Fibroblast of gingiva (primary cell): ENCODE results near the gene CA5A.

Experiments used
- DNase-seq: peaks from one replicate; pipeline ENCODE4 v3.0.0-alpha.2; 2011; ENCODE audit warnings: low read depth

CA5A gene

DNA sequence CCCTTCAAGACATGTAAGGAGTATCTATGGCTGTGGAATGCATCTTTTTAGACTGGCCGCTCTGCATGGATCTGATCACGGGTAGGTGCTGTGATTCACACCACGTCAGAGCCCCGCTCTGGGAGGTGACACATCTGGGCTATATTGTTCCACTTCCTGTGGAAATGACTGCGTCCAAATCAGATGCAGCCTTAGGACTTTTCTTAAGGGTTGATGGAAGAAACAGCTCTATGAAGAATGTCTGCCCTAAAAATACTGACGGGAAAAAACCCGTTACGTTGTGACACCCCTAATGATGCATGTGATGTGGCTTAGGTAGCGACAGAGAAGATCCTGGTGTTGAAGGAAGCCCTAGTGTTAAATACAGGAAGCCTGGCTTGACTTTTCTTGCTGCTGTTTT, 27.1 kb upstream of the CA5A start:
- DNase-seq = peak; percentile 75

GRCh38 chr16:87961623-87962022, 25.3 kb upstream of the CA5A start:
- DNase-seq = no peak

DNA sequence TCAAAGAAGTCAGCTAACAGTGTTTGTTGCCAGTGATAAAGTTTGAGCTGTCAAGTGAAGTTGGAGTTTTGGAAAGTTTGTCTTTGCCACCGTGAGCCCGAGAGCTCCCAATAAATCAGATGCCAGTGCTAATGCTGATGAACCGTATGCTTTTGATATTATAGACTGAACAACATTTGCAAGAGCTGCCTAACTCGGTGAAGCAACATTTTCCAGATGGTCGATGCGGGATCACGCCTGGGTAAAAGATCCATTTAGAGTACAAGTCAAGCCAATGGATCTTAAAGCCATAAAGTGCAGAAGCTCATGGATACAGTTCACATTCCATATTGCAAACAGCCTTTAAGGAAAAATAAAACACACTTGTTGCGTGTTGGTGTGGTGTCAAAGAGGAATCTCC, 24.5 kb upstream of the CA5A start:
- peak; percentile 44 for DNase-seq

DNA sequence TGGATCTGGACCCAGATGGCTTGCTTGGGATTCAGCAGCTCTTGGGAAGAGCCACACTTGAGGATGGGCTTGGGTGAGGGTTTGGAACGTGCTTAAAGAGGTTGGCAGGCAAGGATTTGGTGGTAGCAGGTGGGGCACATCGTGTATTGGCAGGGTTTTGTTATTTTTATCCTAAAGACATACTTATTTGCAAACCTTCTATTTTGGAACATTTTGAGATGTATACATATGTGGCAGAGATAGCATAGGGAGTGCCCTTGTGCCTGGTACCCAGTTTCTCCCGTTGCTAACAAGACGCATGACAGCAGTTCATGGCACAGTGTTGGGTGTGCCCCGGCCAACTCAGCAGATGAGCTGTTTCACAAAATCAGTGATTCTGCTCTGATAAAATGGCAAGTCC, 24.0 kb upstream of the CA5A start:
- DNase-seq = no peak

GRCh38 chr16:87959391-87959990, 23.2 kb upstream of the CA5A start:
- DNase-seq = no peak

DNA sequence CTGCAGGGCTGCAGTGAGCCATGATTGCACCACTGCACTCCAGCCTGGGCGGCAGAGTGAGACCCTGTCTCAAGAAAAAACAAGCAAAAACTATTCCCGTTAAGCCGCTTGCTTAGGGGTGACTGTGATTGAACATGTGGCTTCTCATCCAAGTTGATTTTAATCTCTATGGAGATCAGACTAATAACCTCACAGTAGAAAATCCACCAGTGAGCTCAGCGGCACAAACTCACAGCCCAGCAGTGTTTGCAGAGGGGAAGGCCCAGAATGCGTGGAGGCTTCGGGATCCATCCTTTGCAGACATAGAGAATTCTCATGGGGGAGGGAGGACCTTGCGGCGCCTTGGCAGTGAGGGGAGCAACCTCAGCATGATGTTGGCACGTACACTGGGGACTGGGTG, 22.3 kb upstream of the CA5A start:
- no peak for DNase-seq

DNA sequence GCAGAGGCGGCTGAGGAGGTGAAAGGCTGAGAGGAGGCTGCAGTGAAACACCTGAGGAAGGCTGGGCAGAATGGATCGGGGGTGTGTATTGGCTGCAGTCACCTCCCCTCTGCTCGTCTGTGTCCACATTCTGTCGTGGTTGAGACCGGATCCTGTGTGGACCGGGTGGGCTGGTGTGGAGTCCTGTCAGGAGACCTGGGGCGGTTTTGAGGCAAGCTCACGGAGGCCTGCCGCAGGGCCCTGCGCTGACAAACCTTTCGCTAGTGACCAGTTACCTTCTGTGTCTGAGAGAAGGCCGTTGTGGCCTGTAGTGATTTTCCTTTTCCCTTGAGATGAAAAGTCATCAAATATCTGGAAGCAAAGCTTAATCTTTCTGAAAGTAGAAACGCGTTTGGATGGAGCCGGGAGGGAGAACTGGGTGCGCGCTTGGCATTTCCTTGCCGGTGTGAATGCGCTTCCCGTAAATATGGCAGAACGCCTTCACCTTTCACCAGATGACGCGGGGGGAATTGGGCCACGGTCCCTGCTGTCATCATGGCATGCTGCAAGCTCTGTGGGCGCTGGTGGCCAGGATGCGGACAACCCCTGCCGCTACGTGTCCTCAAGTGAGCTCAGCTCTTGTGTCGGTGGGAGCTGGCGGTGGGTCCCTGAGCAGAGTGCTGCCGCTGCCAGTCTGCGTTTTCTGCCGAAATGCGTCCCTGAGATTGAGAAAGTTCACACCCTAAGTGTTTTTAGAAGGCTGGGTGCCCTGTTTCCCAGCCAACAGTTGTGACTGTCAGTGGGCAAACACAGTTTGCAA, 21.2 kb upstream of the CA5A start:
- DNase-seq = no peak

GRCh38 chr16:87956365-87957231, 20.3 kb upstream of the CA5A start:
- DNase-seq = peak; percentile 47

DNA sequence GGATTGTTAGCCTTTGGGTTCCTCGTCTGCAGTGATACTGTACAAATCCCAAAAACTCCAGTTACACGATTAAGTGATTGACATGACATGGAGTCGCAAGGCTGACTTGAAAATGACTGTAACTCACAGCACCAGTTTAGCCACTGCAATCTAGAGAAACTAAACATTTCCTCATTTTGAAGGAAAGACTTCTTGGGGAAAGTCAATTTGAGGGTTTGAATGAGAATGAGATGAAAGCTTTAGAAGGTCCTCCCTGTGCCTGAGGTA, 19.7 kb upstream of the CA5A start:
- DNase-seq = no peak

DNA sequence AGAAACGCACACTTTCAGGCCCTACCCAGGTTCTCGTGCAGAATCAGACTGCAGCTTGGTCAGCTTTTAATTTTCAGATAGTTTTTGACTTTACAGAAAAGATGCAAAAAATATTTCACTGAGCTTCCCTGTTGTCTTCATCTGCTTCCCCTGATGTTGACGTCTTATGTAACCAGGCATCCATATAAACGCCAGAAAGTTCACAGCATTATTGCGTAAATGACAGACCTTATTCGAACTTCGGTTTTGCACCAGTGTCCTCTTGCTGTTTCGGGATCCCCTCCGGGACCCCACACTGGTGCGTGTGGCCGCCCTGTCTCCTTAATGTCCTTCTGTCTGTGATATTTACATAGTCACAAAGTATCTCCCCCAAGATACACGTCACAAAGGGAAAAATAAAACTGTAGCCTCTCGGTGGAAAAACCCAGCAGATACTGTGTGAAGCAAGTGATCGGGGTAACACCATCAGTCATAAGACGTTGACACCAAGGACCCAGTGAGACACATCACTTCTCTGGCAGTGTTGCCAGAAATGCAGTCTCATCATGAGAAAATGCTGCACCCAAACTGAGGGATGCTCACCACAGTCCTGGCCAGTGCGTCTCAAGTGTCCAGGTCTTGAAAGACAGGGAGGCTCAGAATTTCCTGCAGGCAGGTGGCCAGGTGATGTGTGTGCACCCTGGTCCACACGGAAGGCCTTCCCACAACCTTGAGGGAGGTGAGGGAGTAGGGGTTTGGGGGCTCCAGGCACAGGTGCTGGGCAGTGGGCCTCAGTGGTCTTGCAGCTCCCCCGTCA, 19.2 kb upstream of the CA5A start:
- DNase-seq = no peak

DNA sequence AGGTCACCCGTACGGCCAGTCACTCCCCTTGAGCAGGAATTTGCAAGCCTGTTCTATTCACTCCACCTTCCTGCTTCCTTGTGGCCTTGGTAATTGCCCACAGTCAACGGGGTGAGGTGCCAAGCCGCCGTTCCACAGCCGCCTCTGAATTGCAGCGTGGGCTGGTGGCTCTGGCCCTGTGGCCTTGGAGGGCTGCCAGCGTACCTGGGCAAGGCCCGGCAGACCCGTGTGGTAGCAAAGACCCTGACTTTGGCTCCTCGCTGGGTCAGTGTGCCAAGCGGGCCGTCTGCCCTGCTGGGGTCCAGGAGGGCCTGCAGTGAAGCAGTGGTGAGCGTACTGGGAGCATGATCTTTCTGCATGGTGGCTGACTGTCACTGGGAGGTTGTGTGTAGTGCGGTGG, 18.5 kb upstream of the CA5A start:
- no peak for DNase-seq

DNA sequence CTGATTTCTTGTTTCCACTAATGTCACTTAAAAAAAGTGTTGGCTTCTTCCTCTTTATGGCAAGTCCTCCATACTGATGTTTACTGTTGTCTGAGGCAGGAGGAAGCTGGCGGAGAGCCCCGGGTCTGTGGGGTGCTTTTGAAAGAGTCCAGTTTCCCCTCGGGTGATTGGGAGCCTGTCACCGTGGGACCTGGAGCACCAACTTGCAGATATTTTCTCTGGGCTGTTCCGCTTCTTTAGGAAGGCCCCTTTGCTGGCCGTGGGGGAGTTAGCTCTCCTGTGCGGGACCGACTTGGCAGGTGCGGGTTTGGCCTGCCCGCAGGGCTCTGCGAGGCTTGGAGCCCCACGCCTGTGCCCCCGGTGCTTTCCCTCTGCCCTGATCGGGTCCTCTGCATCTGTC, 18.0 kb upstream of the CA5A start:
- DNase-seq = no peak

DNA sequence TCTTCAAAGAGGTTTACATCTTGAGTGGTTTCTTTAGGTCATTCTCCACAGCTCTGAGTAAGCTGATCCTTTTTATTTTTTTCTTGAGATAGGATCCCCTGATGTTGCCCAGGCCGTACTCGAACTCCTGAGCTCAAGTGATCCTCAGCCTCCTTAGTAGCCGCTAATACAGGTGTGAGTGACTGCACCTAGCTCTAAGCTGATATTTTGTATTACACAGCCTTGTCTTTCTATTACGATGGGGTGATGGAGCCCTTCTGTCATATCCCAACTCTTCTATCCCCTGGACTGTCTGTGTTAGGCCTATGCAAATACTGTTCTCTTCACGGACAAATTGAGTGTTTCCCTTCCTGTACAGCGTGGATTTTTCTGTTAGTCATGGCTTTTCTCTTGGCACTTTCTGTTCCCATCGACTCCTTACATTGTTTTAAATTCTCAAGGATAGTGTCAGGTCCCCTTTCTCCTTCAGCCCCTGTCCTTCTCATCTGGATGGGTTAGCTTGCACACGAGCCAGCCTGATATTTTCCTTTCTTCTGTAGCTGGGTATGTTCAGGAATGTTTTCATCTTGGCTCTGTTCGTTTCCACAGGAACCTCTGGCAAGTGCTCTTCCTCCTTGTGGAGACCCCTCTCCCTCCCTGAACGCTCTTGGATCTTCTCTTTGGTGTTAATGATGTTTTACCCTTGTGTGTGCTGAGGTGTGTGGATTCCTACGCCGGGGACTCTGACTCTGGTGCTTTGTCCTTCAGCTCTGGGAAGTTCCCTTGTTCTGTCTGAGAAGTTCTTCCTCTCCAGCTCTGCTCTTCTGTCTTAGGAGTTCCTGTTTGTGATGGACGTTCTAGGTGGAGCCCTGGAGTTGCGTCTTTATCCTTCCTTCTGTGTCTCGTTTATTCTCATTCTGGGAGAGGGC, 17.2 kb upstream of the CA5A start:
- DNase-seq = no peak

DNA sequence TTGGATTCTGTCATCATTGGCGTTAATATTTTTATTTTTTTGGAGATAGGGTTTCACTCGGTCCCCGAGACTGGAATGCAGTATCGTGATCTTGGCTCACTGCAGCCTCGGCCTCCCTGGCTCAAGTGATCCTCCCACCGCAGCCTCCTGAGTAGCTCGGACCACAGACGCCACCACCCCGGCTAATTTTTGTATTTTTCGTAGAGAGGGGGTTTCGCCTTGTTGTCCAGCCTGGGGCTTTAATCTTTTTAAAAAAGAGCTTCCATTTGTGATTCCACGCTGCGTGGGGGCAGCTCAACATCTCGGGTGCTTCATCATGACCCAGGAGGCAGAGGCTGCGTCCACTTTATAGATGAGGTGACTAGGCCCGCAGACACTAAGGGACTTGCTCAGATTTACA, 16.4 kb upstream of the CA5A start:
- no peak for DNase-seq

DNA sequence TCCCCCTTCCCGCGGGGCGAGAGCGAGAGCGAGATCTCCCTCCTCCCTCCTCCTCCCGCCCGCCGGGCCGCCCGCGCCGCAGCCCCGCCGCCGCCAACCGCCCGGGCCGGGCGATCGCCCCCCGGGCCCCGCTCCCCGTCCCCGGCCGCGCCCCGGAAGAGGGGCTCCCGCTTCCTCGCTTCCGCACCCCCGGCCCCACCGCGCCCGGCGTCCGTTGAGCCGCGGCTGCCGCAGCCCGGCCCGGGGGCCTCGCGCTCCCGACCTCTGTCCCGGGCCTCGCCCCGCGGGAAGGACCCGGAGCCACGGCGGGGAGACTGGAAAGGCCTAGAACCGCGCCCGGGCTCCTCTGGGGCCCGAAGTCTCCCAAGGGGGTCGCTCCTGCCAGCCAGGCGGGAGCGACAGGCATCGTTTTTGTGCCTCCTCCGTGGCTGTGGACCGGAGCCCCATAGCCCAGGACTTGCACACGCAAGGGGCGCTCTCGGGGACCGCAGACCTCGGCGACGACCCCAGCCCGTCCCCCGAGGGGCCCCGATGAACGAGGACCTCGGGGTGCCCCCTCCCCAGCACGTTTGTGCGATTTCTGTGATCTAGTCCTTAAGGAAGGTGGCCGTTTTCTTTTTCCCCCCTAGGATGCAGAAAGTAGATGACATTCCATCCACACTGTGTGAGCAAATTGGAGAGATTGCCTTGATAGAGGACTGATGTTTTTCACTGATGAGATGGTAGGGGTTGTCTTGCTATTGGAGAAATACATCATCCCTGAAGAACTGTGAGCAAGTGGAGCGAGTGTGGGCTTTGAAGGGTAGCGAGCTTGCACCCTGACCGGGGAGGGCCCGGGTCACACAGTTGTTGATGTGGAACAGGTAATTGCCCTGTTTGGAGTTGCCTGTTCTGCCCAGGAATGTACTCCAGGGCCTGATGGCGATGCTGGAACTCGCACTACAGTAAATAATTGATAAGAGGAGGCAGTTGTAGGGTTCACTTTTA, 15.5 kb upstream of the CA5A start:
- DNase-seq = no peak

- DNase-seq = peak; percentile 98
Observed at GRCh38 chr16:87950765-87951551, 14.6 kb upstream of the CA5A start, which contains the start of gene BANP. BANP (plus strand) TSS chr16:87951434; CDS start chr16:87975116, 23,682 bp downstream.

DNA sequence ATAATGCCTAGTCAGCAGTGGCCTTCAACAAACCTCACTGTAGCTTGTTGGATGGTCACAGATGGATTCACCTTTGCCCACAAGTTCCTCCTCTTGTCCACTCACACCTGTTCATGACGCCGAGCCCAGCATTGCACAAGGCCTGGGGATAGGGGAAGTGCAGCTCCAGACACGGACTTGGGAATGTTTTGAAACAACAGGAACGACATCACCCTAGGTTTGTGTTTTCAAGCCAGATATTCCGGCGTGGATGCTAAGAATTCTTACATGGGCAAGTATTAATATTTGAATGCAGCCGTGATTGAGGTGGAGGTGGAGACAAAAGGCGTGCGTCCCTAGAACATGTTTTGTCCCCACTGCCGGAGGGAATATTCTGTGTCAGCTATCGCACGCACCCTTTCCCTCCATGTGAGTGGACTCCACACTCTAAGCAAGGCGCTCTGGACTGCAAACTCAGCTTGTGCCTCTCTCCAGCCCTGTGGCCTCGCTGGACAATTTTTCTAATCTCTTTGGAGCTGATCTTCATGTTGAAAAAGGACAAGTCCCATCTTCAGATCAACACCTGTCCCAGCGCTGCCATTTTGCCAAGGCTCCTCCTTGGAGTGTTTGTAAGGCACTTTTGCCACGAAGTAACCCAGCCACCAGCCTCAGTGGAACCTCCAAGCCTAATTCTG, 12.9 kb upstream of the CA5A start:
- DNase-seq = no peak

- no peak for DNase-seq
Observed at GRCh38 chr16:87948735-87949070, 12.4 kb upstream of the CA5A start.

DNA sequence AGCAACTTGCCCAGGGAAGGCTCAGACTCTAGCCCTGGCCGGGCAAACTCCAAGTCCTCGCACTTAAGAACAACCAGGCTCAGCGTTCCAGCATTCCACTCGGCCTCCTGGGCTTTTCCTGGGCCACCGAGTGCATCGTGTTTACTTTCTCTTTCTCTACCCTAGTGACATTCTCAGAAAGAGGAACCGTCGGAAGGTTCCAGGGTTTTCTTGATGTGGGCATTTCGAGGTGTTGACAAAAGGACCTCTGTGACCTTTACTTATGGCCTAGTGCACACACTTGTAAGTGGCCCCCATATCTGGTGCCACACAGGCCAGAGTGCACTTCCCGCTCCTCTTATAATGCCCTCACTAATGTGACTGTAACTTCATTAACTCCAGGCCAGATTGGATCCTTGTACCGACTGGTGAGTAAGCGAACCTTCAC, 11.8 kb upstream of the CA5A start:
- no peak for DNase-seq
